Measurements from ENCODE around the gene LARP4B. TPM values are rescaled to one million over a fixed set of nuclear protein-coding genes. Genes with fewer than 3 reads are reported as not detected.

LARP4B gene
- total and polyA plus RNA-seq, 2 experiments from 2014 or later = 18.3 to 52.3 TPM

- TF ChIP-seq, protein P1, sequence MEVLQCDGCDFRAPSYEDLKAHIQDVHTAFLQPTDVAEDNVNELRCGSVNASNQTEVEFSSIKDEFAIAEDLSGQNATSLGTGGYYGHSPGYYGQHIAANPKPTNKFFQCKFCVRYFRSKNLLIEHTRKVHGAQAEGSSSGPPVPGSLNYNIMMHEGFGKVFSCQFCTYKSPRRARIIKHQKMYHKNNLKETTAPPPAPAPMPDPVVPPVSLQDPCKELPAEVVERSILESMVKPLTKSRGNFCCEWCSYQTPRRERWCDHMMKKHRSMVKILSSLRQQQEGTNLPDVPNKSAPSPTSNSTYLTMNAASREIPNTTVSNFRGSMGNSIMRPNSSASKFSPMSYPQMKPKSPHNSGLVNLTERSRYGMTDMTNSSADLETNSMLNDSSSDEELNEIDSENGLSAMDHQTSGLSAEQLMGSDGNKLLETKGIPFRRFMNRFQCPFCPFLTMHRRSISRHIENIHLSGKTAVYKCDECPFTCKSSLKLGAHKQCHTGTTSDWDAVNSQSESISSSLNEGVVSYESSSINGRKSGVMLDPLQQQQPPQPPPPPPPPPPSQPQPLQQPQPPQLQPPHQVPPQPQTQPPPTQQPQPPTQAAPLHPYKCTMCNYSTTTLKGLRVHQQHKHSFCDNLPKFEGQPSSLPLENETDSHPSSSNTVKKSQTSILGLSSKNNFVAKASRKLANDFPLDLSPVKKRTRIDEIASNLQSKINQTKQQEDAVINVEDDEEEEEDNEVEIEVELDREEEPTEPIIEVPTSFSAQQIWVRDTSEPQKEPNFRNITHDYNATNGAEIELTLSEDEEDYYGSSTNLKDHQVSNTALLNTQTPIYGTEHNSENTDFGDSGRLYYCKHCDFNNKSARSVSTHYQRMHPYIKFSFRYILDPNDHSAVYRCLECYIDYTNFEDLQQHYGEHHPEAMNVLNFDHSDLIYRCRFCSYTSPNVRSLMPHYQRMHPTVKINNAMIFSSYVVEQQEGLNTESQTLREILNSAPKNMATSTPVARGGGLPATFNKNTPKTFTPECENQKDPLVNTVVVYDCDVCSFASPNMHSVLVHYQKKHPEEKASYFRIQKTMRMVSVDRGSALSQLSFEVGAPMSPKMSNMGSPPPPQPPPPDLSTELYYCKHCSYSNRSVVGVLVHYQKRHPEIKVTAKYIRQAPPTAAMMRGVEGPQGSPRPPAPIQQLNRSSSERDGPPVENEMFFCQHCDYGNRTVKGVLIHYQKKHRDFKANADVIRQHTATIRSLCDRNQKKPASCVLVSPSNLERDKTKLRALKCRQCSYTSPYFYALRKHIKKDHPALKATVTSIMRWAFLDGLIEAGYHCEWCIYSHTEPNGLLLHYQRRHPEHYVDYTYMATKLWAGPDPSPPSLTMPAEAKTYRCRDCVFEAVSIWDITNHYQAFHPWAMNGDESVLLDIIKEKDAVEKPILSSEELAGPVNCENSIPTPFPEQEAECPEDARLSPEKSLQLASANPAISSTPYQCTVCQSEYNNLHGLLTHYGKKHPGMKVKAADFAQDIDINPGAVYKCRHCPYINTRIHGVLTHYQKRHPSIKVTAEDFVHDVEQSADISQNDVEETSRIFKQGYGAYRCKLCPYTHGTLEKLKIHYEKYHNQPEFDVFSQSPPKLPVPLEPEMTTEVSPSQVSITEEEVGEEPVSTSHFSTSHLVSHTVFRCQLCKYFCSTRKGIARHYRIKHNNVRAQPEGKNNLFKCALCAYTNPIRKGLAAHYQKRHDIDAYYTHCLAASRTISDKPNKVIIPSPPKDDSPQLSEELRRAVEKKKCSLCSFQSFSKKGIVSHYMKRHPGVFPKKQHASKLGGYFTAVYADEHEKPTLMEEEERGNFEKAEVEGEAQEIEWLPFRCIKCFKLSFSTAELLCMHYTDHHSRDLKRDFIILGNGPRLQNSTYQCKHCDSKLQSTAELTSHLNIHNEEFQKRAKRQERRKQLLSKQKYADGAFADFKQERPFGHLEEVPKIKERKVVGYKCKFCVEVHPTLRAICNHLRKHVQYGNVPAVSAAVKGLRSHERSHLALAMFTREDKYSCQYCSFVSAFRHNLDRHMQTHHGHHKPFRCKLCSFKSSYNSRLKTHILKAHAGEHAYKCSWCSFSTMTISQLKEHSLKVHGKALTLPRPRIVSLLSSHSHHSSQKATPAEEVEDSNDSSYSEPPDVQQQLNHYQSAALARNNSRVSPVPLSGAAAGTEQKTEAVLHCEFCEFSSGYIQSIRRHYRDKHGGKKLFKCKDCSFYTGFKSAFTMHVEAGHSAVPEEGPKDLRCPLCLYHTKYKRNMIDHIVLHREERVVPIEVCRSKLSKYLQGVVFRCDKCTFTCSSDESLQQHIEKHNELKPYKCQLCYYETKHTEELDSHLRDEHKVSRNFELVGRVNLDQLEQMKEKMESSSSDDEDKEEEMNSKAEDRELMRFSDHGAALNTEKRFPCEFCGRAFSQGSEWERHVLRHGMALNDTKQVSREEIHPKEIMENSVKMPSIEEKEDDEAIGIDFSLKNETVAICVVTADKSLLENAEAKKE (CRISPR knock-in tag; IDR thresholded peaks at IDR 0.05) = no peak
- TF ChIP-seq CREB1 (CRISPR knock-in tag; IDR thresholded peaks at IDR 0.05; ENCODE audit: low read depth) (no peak), JUNB (IDR thresholded peaks at IDR 0.05; ENCODE audit: unreplicated experiment) (no peak), EZH2 (IDR thresholded peaks at IDR 0.05; ENCODE audit: low read depth, unreplicated experiment) (no peak)
These were observed 128.3 kb downstream of the LARP4B start (continued) for GRCh38 chr10:803041-803741.

GRCh38 chr10:802506-802905 is 129.0 kb downstream of the LARP4B start:
- H3K27me3 ChIP-seq (ENCODE audit: insufficient read depth) = no peaks in the 10 kb centered on the region
- no peaks in the 10 kb centered on the region for H3K9me2 ChIP-seq (ENCODE audit: insufficient read depth)
- H3K4me1 Mint-ChIP-seq = peaks cover 9% of the 10 kb centered on the region; the same call in 2 of the 3 replicates
- no peak overlapping the region for H3K4me3 Mint-ChIP-seq
- no peaks in the 10 kb centered on the region for H3K36me3 ChIP-seq (ENCODE audit: insufficient read depth)
- H3F3A ChIP-seq (replicated peaks; ENCODE audit: low read depth) = no peaks in the 10 kb centered on the region
- no peak overlapping the region for H2AFZ ChIP-seq
- H3K27me3 Mint-ChIP-seq (ENCODE audit: insufficient read depth, low read depth, poor library complexity) = peaks cover 16% of the 10 kb centered on the region
- no peak overlapping the region for H3K4me3 ChIP-seq
- H3K79me2 ChIP-seq (replicated peaks; ENCODE audit: insufficient read depth) = no peaks in the 10 kb centered on the region; the same call in 1 of the 2 replicates
- no peak for ATAC-seq
- H3K4me1 ChIP-seq (ENCODE audit: insufficient read depth) = no peaks in the 10 kb centered on the region
- no peak overlapping the region for H3K27ac Mint-ChIP-seq
- H4K20me1 ChIP-seq (replicated peaks; ENCODE audit: insufficient read depth) = no peaks in the 10 kb centered on the region
- H3K9me3 Mint-ChIP-seq = peaks cover 19% of the 10 kb centered on the region
- no peak overlapping the region for H3K27ac ChIP-seq (ENCODE audit: low read depth)
- no peak overlapping the region for H3K4me2 ChIP-seq
- TF ChIP-seq EZH2phosphoT487 (IDR thresholded peaks at IDR 0.05; ENCODE audit: unreplicated experiment) (no peak), ZNF331 (CRISPR knock-in tag; IDR thresholded peaks at IDR 0.05; ENCODE audit: low read depth) (no peak), JUNB (IDR thresholded peaks at IDR 0.05; ENCODE audit: unreplicated experiment) (no peak), STAT1 (IDR thresholded peaks at IDR 0.05; ENCODE audit: unreplicated experiment) (no peak), CREB1 (CRISPR knock-in tag; IDR thresholded peaks at IDR 0.05; ENCODE audit: low read depth) (no peak), ZNF114 (CRISPR knock-in tag; IDR thresholded peaks at IDR 0.05) (no peak)
- TF ChIP-seq, protein P1 (CRISPR knock-in tag; IDR thresholded peaks at IDR 0.05) = no peak
- DNase-seq (ENCODE audit: low spot score) = no peak
- peaks cover 27% of the 10 kb centered on the region for H3K36me3 Mint-ChIP-seq (ENCODE audit: low read depth)
